Measurements from ENCODE around the gene IL20RB.

The IL20RB gene

GRCh38 chr3:136957751-136958288, at the start of gene IL20RB:
Gene IL20RB, plus strand, starts transcription at chr3:136957983. Its CDS starts 131 bp downstream, at chr3:136958114.
- TF ChIP-seq CTCF (IDR thresholded peaks at IDR 0.05) = no peak

GRCh38 chr3:136908297-136908696, 49.5 kb upstream of the IL20RB start:
- no peak for TF ChIP-seq CTCF (IDR thresholded peaks at IDR 0.05)

GRCh38 chr3:136909187-136909586, 48.6 kb upstream of the IL20RB start:
- TF ChIP-seq CTCF (IDR thresholded peaks at IDR 0.05) = no peak

GRCh38 chr3:136910697-136911096, 47.1 kb upstream of the IL20RB start:
- no peak for TF ChIP-seq CTCF (IDR thresholded peaks at IDR 0.05)

GRCh38 chr3:136913168-136913567, 44.6 kb upstream of the IL20RB start:
- no peak for TF ChIP-seq CTCF (IDR thresholded peaks at IDR 0.05)

GRCh38 chr3:136914739-136915138, 43.0 kb upstream of the IL20RB start:
- no peak for TF ChIP-seq CTCF (IDR thresholded peaks at IDR 0.05)

GRCh38 chr3:136916223-136916622, 41.6 kb upstream of the IL20RB start:
- TF ChIP-seq CTCF (IDR thresholded peaks at IDR 0.05) = no peak

All from LNCAP (cell line).